GM21619 (cell line): Measurements from ENCODE around the gene SCLY.
A peak's percentile ranks its signal among the peaks of the same experiment; 100 is the strongest.
"Not testable (repeated sequence)": the region's sequence is repeated elsewhere in the genome, so short reads cannot be mapped to it uniquely, and the experiment has no call there.

Experiments used
- ATAC-seq: cut with Tn5 transposase; IDR thresholded peaks from one replicate; pipeline ENCODE4 v1.9.1; 2021; ENCODE audit not compliant: unreplicated experiment

The SCLY gene

DNA sequence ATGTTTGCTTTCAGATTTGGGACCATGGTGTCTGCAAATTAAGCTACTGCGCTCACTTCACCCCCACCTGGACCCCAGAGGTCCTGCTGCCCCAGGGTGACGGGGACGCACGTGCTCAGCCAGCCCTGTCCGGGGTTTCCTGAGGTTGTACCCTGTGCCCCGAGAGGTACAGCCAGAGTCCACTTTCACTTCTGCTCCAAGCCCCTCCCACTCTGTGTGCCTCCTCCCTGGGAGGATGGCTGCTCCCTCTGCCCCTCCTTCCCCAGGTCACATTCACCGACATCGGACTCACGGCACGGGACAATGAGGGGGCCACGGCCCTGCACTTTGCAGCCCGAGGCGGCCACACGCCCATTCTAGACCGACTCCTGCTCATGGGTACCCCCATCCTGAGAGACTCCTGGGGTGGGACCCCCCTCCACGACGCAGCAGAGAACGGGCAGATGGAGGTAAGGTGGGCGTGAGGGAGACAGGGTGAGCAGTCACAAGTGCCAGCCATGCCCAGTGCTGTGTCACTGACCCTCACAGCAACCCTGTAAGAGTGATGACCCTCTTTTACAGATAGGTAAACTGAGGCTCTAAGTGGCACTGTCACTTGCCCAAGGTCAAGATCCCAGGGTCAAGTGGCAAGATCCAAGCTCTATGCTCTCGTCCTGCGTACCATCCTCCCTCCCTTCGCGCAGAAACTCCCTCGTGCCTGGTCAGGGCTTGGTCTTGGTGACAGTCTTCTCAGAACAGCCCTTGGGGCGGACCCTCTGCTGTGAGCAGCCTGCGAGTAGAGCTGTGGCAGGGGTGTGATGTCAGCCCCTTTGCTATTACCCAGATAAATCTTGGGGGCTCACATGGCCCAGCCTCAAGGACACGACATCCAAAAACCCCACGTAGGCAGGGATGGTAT, 47.0 kb downstream of the SCLY start:
- ATAC-seq, result peak; percentile 73

- peak; percentile 74 for ATAC-seq
These were observed 47.8 kb downstream of the SCLY start for GRCh38 chr2:238108423-238109183.

- no peak for ATAC-seq
These were observed 52.8 kb downstream of the SCLY start for GRCh38 chr2:238113611-238114010.

- ATAC-seq, result no peak
These were observed 53.6 kb downstream of the SCLY start for GRCh38 chr2:238114331-238114841.

DNA sequence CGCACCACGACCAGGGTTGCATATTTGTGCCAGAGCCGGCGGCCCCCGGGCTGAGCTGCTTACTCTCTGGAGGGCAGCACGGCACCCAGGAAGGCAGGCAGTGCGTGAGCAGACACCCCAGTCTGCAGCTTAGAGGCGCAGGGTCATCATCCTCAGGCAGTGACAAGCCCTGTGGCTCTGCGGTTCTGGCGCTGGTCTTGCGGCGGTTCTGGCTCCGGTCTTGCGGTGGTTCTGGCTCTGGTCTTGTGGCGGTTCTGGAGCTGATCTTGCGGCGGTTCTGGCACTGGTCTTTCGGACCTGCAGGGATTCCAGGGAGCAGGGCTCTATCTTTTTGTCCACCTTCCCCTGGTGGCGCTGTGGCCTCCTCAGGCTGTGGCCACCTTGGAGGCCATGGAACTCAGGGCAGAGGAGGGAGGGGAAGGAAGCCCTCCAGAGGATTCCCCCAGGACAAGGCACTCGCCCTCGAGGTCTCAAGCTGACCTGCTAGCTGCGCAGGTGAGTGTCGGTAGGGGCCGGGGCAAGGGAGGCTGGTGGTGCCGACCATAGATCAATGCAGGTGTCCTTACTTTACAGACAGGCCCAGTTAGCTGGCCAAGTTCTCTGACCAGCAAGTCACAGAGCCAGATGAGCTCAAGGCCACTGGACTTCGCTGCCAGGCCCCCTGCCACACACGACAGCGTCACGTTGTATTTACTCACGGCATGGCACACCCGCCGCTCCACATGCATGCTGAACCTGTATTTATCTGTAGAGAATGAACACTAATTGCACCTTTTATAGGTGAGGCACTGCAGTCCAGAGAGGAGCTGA, 54.3 kb downstream of the SCLY start:
- no peak for ATAC-seq

GRCh38 chr2:238115709-238116108, 54.9 kb downstream of the SCLY start:
- ATAC-seq, result not testable (repeated sequence)

DNA sequence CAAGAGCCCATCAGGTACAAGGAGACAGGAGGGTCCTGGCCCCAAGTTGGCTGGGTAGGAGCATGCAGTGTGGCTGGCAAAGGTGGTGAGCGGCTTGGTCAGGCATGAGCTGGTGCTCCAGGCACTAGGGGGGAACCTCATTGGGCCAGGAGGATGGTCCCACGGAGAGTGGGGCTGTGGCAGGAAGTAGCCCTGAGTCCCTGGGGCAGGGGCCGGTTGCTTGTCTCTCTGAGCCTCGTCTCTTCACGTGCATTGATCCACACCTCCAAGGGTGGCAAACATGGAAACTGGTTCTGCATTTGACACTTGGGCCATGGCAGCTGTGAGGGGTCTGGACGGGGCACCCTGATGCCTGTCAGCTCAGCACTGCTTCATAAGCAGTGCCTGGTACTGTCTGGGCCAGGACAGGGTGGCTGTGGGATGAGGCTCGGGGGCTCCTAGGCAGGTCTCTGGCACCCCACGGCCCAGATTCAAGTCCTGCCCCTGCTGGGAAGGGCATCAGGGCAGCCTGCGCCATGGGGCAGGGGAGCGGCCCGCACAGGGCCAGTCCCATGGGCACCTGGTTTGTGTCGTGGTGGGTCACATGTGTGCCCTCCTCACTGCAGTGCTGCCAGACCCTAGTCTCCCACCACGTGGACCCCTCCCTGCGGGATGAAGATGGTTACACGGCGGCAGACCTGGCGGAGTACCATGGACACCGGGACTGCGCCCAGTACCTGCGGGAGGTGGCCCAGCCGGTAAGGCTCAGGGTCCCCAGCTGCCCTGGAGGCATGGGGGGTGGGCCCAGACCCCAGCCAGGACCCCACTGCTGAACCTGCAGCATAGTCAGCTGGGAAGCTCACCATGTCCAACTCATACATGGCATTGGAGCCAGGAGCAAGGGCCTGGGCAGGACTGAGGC, 55.7 kb downstream of the SCLY start:
- no peak for ATAC-seq

GRCh38 chr2:238117199-238118154, 56.7 kb downstream of the SCLY start:
- no peak for ATAC-seq

DNA sequence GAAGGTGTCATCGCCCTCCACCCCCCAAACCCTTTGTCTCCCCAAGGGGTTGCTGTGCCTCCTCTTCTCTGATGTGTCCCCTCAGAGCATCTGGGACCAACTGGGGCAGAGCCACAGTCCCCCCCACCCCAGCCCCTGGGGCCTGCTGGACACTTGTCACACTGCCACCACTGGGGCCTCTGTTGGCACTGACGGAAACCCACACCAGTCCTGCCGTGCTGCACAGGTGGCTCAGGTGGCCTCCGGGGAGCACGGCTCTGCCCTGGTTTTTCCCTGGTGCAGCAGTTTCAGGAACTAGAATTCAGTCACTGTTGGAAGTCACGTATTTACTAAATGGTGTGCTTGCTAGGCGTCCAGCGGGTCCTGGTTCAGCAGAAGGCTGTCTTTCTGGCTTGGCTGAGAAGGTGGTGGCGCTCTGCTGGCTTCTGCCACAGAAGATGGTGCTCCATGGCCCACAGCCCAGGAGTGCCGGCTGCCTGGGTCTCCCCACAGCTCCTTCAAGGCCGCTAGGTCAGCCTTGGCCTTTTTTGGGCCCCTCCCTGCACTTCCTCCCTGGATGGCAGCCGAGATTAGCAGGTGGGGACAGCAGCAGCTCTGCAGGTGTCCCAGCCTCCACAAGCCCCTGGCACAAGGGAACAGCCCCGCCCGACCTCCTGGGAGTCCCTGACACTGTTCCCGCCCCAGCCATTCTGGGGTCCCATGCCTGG, 59.1 kb downstream of the SCLY start:
- no peak for ATAC-seq

DNA sequence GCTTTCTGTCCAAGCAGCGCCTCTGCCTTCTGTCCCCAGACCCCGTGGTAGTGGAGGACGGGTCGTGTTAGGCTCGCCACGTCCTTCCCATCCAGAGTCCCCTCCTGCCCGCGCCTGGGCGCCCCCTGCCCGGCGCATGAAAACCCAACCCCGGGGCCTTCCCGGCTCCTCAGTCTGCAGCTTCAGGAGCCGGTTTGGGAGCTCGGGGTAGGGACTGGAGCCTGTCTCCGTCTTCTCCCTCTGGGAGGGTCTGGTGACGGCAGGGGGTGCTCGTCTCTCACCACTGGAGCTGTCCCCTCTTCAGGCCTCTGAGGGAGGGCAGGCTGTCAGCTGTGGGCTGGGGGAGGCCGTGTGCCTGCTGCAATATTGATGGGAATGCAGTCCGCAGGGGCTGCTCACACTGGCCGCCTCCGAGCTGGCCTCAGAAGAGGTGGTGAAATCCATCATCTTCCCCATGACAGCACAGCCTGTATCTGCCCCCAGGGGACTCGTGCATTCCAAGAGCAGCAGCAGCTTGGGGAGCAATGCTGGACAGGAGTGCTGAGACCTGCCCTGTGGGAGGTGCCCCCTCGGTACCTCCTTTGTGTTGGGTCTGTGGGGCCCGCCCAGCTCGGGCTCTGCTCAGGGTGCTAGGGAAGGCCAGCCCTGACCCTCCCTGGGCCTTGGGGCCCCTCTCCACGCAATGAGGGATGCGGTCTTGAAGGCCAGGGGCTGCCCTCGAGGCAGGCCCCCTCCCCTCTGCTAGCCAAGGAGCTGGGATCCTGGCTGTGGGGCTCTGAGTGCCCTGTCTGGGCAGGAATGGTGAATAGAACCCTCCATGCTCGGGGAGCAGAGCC, 59.9 kb downstream of the SCLY start:
- ATAC-seq, result no peak

DNA sequence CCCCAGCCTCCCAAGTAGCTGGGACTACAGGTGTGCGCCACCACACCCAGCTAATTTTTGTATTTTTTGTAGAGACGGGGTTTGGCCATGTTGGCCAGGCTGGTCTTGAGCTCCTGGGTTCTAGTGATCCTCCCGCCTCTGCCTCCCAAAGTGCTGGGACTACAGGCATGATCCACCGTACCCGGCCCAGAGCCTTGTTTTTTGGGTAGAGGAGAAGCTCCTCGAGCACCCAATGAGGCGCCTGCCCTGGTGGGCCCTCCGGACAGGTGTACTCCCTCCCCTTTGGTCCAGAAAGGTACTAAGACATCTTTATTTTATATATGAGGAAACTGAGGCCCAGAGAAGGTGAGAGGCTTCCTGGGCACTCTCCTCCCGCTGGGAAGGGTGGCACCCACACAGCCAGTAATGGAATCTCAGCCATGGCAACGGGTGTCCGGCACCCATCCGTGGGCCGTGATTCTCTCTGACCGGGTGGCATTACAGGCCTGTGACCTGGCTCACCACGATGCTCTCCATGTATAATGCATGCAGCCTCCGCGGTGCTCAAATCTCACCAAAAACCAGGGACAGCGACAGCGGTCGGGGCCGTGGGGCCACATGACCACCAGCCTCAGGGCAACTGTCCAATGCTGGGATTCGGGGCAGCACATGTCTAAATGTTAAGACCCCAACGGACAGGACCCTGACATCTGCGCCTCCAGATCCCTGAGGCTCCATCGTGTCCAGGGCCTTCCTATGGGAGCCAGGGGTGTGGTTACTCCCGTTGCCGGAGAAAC, 60.9 kb downstream of the SCLY start:
- ATAC-seq, result no peak

DNA sequence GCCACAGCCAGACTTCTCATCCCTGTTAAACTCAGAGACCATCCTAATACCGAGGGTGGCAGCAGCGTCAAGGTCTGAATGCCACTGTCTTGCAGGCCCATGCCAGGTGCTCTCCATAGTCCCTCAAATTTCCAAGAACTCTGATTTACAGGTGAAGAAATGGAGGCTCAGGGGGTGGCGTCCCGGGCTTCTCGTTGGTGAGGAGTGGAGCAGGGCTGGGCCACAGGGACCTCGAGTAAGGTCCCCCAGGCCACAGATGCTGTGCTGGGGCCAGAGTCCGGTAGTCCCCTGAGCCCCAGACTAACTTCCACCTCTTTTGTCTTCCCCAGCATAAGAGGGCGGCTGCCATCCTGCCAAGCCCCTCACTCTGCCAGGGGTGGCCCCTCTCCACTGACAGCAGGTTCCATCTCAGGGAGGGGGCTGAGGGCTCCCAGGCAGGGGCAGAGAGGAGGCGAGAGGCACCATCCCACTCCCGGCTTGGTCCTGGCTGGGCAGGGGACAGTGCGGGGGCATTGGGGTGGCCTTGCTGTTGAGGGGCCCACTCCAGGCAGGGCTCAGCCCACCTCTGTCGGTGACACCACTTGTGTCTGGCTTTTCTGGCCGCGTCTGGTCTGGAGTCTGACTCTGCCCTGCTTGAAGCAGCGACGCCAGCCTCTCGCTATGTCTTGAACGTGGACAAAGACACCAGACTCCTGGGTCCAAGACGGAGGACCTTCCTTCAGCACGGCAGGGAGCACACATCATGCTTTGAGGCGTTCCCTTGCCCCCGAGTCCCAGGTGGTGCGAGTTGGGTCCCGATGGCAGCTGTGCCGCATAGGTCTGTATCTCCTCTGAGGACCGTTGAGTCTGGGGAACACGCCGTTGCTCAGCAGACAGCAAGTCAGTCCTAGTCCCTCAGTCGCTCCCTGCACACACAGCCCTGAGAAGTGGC, 61.8 kb downstream of the SCLY start:
- no peak for ATAC-seq

- ATAC-seq, result no peak
These were observed 62.6 kb downstream of the SCLY start for GRCh38 chr2:238123218-238123971.

DNA sequence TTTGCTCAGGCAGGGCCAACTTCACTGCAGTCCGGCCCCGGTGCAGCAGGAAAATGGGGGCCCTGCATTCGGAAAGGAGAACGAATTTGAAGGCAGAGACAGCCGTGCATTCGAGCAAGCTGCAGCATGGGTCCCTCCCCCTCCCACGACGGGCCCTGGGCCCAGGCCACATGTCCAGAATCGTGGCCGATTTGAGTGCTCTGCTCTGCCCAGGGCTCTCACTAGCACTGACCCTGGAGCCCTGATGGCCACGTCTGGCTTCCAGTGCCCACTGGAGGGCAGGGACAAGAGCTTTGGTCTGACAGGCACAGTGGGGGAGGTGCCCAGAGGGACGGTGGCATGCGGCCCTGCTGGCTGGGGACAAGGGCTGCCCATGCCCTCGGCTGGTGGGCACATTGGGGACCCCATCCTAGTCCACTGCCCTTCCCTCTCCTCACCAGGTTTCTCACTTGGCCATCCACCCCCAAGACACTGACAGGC, 63.2 kb downstream of the SCLY start:
- no peak for ATAC-seq
